ENCODE measurements around the gene SLC4A1AP.

The SLC4A1AP gene

GRCh38 chr2:27697660-27698059 lies 34.0 kb downstream of the SLC4A1AP start:
- no peak for DNase-seq (ENCODE audit: low read depth in 3 of 3, low spot score in 1 of 3)

GRCh38 chr2:27701676-27702075 lies 38.0 kb downstream of the SLC4A1AP start:
- no peak for DNase-seq (ENCODE audit: low read depth in 3 of 3, low spot score in 1 of 3)

- no peak for DNase-seq (ENCODE audit: low read depth in 3 of 3, low spot score in 1 of 3)
Observed at GRCh38 chr2:27702302-27702701, 38.6 kb downstream of the SLC4A1AP start.

GRCh38 chr2:27703638-27704341 lies 40.1 kb downstream of the SLC4A1AP start:
- peak; percentile 54 to 70 (median 66) for DNase-seq (ENCODE audit: low read depth in 3 of 3, low spot score in 1 of 3)

GRCh38 chr2:27704342-27704876 lies 40.7 kb downstream of the SLC4A1AP start:
- DNase-seq (ENCODE audit: low read depth in 3 of 3, low spot score in 1 of 3) = no peak

- DNase-seq (ENCODE audit: low read depth in 3 of 3, low spot score in 1 of 3) = no peak
Observed at GRCh38 chr2:27705851-27706622, 42.3 kb downstream of the SLC4A1AP start.

- DNase-seq (ENCODE audit: low read depth in 3 of 3, low spot score in 1 of 3) = no peak
Observed at GRCh38 chr2:27707462-27708256, 44.0 kb downstream of the SLC4A1AP start.

GRCh38 chr2:27708257-27708654 lies 44.6 kb downstream of the SLC4A1AP start:
- no peak for DNase-seq (ENCODE audit: low read depth in 3 of 3, low spot score in 1 of 3)

- no peak for DNase-seq (ENCODE audit: low read depth in 3 of 3, low spot score in 1 of 3)
Observed at GRCh38 chr2:27708666-27709065, 45.0 kb downstream of the SLC4A1AP start.

- DNase-seq (ENCODE audit: low read depth in 3 of 3, low spot score in 1 of 3) = no peak
Observed at GRCh38 chr2:27709326-27709725, 45.6 kb downstream of the SLC4A1AP start.

- DNase-seq (ENCODE audit: low read depth in 3 of 3, low spot score in 1 of 3) = no peak
Observed at GRCh38 chr2:27709960-27710575, 46.4 kb downstream of the SLC4A1AP start.

- DNase-seq (ENCODE audit: low read depth in 3 of 3, low spot score in 1 of 3) = no peak
Observed at GRCh38 chr2:27710640-27711430, 47.1 kb downstream of the SLC4A1AP start.

GRCh38 chr2:27711804-27712203 lies 48.1 kb downstream of the SLC4A1AP start:
- no peak for DNase-seq (ENCODE audit: low read depth in 3 of 3, low spot score in 1 of 3)

- DNase-seq (ENCODE audit: low read depth in 3 of 3, low spot score in 1 of 3) = no peak
Observed at GRCh38 chr2:27712522-27712921, 48.8 kb downstream of the SLC4A1AP start.

- DNase-seq (ENCODE audit: low read depth in 3 of 3, low spot score in 1 of 3) = no peak
Observed at GRCh38 chr2:27713201-27713600, 49.5 kb downstream of the SLC4A1AP start.

- DNase-seq (ENCODE audit: low read depth in 3 of 3, low spot score in 1 of 3) = no peak
Observed at GRCh38 chr2:27714053-27714452, 50.4 kb downstream of the SLC4A1AP start.

GRCh38 chr2:27714851-27715291 lies 51.2 kb downstream of the SLC4A1AP start:
- no peak for DNase-seq (ENCODE audit: low read depth in 3 of 3, low spot score in 1 of 3)

- peak in 1 of 3 donors; percentile 17 for DNase-seq (ENCODE audit: low read depth in 3 of 3, low spot score in 1 of 3)
Observed at GRCh38 chr2:27715318-27716210, 51.9 kb downstream of the SLC4A1AP start.

Data from stimulated activated CD4-positive, alpha-beta T cell treated with anti-CD3 and anti-CD28 coated beads, TNF-alpha, amount 100 ng/mL, for 1 hour (primary cell).